Activated CD8-positive, alpha-beta memory T cell treated with anti-CD3 and anti-CD28 coated beads for 48 hours (primary cell): ENCODE results near the gene GPR21.

ENCODE experiments used
- DNase-seq, 3 experiments: peaks; one replicate each; pipeline ENCODE4 v3.0.0-alpha.2; 2020; ENCODE audit warnings: low read depth in 2 of 3, low spot score in 2 of 3

Gene GPR21

DNA sequence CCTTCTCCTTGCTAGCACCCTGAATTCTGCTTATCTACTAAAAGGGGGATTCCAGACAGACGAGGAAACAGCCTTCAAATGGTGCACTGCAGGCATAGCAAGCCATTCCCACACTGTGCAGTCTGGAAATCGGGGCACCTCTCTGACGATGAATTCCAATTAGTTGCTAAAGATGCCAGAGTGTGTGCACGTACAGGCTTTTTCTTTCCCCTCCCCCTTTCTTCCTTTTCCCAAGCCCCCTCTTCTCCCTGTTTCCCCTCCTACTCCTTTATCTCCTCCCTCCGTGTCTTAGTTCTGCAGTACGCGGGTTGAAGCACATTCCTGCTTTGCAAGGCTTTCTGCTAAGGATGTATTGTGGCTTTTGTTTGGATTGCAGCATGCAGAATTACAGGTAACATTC is at the start of gene GPR21:
Gene GPR21 (plus strand): TSS at position 316 of the 400 bp plus-strand sequence. CDS start 900 bp downstream, outside the sequence.
- DNase-seq, result no peak

DNA sequence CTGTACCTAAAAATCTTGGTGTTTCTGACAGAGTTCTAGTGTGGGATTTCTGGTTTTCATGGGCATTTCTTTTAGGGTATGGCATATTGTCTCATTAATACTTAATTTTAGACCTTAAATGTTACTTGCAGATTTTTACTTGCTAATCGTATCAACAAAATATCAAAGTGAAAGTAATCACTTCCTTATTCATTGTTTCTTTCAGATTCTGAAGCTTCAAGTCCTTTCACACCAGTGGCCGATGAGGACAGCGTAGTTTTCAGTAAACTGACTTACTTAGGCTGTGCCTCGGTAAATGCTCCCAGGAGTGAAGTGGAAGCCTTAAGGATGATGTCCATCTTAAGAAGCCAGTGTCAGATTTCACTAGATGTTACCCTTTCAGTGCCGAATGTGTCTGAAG is 47.5 kb upstream of the GPR21 start:
- DNase-seq, result no peak

DNA sequence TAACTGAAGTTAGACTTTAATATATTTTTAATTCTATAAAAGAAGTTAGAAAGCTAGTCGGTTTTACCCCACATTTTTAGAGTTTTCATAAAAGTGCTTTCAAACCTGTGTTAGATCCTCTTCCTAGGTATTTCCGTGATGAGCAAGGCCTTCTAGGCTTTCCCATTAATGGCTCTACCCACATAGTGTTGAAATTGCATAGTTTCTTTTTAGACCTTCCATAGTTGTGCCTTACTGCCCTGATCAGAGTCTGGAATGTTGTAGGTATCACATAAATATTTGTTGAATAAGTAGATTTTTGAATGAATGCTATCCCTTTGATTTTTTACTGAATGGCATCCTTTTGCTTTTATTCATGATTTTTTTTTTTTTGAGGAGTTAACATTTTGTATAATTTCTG is 45.3 kb upstream of the GPR21 start:
- DNase-seq, result no peak

DNA sequence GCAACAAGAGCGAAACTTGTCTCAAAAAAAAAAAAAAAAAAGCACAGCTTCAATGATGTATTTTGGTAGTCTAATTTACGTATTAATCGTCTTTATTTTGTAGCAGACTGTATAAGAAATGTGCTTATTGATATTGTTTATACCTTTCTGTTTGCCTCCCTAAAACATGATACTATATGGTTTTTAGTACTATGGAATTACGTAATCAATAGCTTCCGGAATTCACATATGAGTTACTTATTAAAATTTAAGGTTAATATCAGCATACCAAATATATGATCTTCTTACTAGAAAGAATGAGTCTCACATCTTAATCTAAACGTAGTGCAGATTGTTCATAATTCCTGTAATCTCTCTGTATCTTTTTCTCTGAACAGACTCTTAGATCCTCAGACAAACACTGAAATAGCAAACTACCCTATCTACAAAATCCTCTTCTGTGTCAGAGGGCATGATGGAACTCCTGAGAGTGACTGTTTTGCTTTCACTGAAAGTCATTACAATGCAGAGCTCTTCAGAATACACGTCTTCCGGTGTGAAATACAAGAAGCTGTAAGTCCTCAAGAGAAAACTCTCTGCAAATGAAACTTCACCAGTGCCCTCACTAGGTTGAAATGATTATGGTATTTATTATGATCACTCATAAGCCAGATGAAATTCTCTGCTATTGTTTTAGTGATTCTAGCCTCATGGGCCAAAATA is 44.4 kb upstream of the GPR21 start:
- DNase-seq, result no peak

- DNase-seq, result no peak
These were observed 42.1 kb upstream of the GPR21 start for GRCh38 chr9:122991370-122991830.

DNA sequence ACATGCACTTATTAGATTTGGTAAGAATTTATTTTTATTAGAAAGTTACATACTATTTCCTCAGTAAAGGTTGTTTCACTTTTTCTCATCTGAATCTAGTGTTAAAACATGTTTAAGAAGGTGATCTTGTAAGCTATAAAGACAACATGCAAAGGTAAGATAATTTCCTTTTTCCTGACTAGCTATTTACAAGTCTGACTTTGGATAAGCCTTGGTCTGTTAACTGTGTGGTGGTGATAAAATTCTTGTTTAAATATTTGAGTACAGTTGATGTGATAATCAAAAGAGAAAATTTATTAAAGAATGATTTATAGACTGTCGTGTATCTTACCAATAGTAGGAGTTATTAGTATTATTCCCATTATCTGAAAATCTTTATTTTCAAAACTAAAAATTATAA is 36.9 kb upstream of the GPR21 start:
- no peak for DNase-seq

GRCh38 chr9:122998448-122998847 is 35.0 kb upstream of the GPR21 start:
- no peak for DNase-seq

GRCh38 chr9:123000371-123001068 is 32.9 kb upstream of the GPR21 start:
- DNase-seq, result no peak

- no peak for DNase-seq
These were observed 30.7 kb upstream of the GPR21 start for GRCh38 chr9:123002754-123003153.

GRCh38 chr9:123003466-123003865 is 30.0 kb upstream of the GPR21 start:
- DNase-seq, result no peak

- no peak for DNase-seq
These were observed 27.5 kb upstream of the GPR21 start for GRCh38 chr9:123005964-123006363.

DNA sequence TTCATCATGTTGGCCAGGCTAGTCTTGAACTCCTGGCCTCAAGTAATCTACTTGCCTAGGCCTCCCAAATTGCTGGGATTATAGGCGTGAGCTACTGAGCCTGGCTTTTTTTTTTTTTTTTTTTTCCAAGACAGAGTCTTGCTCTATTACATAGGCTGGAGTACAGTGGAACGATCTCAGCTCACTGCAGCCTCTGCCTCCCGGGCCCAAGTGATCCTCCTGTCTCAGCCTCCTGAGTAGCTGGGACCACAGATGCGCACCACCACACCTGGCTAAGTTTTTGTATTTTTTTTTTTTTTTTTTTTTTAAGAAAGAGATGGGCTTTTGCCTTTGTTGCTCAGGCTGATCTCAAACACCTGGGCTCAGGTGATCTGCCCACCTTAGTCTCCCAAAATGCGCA is 26.2 kb upstream of the GPR21 start:
- DNase-seq, result no peak

DNA sequence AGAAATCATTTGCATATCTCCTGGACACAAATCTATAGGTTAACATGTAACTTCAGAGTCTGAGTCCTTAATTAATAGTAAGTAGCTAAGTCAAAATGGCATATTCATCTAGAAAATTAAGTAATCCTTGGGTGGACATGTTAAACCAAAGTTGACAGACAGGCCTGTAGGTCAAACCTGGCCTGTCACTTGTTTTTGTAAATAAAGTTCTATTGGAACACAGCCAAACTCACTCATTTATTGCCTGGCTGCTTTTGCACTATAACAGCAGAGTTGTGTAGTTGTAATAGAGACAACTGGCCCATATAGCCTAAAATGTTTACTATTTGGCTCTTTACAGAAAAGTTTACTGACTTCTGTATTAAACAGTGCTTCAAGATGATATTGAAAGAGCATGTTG is 24.6 kb upstream of the GPR21 start:
- no peak for DNase-seq

DNA sequence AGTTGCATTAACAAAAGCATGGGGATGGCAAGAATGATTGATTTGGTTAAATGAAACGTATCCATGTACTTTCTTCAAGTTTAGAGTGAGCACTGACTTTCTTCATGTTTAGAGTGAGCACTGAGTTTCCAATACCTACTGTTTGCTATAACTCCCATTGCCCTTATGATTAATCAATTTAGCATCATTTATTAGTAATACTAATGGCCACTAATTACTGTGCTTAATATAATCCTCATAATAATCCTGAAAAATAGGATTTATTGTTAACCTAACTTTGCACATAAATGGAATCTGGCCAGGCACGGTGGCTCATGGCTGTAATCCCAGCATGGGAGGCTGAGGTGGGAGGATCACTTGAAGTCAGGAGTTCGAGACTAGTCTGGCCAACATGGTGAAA is 22.1 kb upstream of the GPR21 start:
- no peak for DNase-seq

GRCh38 chr9:123011878-123012528 is 21.5 kb upstream of the GPR21 start:
- DNase-seq, result no peak

- DNase-seq, result no peak
These were observed 16.8 kb upstream of the GPR21 start for GRCh38 chr9:123016631-123017030.

DNA sequence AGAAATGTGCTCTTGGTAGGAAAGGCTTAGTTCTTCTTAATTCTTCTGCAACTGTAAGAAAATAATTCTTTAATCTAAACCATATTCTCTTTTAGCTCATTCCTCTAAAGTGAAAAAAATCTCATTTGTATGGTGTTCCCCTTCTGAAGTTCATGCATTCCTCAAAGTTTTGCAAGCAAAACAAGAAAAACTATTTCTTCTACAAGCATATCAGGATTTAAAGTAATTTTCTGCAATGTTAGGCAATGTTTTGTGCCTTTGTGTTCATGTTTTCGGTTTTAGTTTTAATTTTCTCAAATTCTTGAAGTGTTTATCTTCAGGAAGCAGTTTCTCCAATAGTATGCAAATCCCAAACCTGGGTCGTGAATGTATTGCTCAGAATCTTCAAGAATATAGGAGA is 12.7 kb upstream of the GPR21 start:
- DNase-seq, result no peak

DNA sequence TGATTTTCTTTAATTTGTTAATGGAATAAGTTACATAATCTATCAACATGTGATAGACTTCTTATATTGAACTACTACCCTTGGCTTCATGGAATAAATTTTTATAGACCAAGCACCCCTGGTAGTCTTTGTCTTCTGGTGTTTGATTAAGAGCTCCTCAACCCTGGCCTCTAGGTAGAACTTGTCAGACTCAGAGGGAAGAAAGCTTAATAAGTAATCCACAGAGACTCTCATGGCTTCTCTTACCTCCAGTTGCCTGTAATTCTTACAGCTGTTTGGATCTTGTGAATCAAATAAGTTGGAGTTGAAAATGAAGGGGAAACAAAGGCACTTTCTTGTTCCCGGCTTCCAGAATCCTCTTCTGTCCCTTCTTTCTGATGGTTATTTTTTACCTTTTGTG is 7.0 kb upstream of the GPR21 start:
- DNase-seq, result no peak

DNA sequence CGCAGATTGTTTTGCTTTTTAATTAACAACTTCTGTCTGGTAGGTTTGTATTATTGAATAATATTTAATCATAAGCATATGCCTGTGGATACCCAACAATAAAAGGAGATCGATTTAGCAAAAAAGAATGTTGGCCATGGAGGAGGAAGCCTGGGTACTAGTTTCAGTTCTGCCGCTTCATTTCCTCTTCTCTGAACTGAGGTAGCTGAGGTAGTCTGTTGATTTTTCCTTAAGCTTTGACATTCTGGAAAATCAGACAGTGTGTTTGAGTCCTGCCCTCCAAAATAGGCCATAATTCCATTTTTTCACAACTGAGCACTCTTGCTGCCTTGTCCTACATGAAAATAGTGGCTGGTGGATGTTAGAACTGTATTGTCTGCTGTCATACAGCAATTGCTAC is 6.0 kb upstream of the GPR21 start:
- DNase-seq, result no peak

GRCh38 chr9:123028136-123028535 is 5.3 kb upstream of the GPR21 start:
- no peak for DNase-seq

DNA sequence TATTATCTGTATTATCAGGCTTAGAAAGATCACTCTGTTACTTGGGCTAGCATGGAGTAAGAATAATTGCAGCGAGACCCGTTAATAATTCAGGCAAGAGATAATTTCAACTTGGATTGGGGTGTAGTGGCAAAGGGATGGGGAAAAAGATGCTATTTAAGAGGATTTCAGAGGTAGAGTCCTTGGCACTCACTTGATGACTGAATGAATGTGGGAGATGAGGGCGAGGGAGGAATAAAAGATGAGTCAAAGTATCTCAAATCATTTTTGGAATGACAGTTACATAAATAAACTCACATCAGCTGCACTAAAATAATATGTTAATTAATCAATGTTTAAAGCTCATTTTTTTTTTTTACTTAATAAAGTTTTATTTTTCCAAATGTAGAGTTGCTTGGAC is 4.5 kb upstream of the GPR21 start:
- no peak for DNase-seq

GRCh38 chr9:123031963-123032362 is 1.5 kb upstream of the GPR21 start:
- DNase-seq, result no peak
